Right atrium auricular region (tissue), 2 donors: ENCODE results near the gene RBM23. TPM values are rescaled to one million over a fixed set of nuclear protein-coding genes. Genes with fewer than 3 reads are reported as not detected.

ENCODE experiments used
- DNase-seq: peaks from one replicate; pipeline ENCODE4 v3.0.0-alpha.2; 2019; ENCODE audit warnings: low spot score
- H3K27ac ChIP-seq, 2 donors: fragments of 200-600 bp; sonication (generic); 1 replicate in 1 of 2; 2 replicates in 1 of 2; pipeline ENCODE4 v1.5.1; 2016 to 2019
- H3K27me3 ChIP-seq, 2 donors: fragments of 200-600 bp; sonication (generic); one replicate each; pipeline versions ENCODE4 v1.5.1 to v1.6.0; 2017 to 2019
- H3K36me3 ChIP-seq: fragments of 200-600 bp; sonication (generic); one replicate; pipeline ENCODE4 v1.5.1; 2016
- H3K4me1 ChIP-seq, 2 donors: fragments of 200-600 bp; sonication (generic); one replicate each; pipeline versions ENCODE4 v1.5.1 to v1.6.0; 2017 to 2019
- H3K4me3 ChIP-seq, 2 donors: fragments of 200-600 bp; sonication (generic); 1 replicate in 1 of 2; 2 replicates in 1 of 2; pipeline ENCODE4 v1.5.1; 2017 to 2019; ENCODE audit warnings: mild to moderate bottlenecking in 1 of 2, moderate library complexity in 1 of 2
- H3K9me3 ChIP-seq, 2 donors: fragments of 200-600 bp; sonication (generic); one replicate each; pipeline ENCODE4 v1.5.1; 2019
- total RNA-seq, 2 donors: library from RNA; depleted of rRNA; stranded (reverse); fragments of >200 nt; gene quantifications; one replicate each; pipeline ENCODE4 v1.1.0, GENCODE V29; 2016
- TF ChIP-seq, protein P1 (sequence below), 2 donors: fragments of 200-600 bp; sonication (generic); IDR thresholded peaks; one replicate each; pipeline ENCODE4 v1.5.1; 2019; ENCODE audit warnings: antibody characterized with exemption in 2 of 2

The RBM23 gene
- total RNA-seq, 2 donors from 2014 or later = 76.5 to 774 TPM

DNA sequence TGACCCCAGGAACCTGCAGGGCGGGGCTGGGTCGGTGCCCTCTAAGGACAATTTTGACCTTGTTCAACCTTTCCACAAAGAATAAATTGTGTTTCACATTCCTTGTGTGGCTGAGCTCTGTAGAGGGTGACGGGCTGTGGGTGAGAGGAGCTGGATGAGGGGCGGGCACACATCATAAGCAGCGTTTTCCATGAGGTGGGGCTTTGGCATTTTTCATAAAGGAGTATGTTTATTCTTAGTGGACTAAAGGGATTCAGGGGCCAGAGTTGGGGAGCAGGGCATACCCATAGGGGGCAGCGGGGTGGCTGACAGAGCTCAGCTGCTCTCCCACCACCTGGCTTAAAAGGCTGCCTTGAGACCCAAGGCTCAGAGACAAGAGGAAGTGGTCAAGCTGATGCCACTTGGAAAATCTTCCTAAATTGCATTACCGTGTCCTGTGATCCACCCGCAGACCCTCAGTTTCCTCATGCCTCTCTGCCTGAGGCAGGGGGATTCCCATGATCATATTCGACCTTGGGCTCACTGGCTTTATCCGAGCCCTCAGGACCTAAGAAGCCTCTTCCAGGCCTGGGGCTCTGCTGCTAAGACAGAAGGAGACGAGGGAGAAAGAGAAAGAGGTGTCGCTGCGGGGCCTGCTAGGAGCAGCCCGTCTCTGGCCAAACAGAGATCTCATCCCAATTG is 71.1 kb downstream of the RBM23 start:
- peaks cover 40% of the 10 kb centered on the region for H3K36me3 ChIP-seq
- H3K4me1 ChIP-seq = peaks cover 0 to 64% of the 10 kb centered on the region in 2 donors
- no peak overlapping the region for H3K4me3 ChIP-seq

DNA sequence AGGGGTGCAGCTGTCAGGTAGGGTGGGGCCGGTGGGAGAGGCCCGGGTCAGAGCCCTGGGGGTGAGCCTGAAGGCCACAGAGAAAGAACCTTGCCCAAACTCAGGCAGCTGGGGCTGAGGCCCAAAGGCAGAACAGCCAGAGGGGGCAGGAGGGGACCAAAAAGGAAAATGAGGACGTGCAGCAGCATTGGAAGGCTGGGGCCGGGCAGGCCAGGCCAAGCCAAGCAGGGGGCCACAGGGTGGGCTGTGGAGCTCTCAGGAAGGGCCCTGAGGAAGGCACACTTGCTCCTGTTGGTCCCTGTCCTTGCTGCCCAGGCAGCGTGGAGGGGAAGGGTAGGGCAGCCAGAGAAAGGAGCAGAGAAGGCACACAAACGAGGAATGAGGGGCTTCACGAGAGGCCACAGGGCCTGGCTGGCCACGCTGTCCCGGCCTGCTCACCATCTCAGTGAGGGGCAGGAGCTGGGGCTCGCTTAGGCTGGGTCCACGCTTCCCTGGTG is 72.1 kb downstream of the RBM23 start:
- H3K9me3 ChIP-seq = no peaks in the 10 kb centered on the region
- H3K36me3 ChIP-seq = peaks cover 50% of the 10 kb centered on the region
- no peak overlapping the region for H3K4me3 ChIP-seq
- peak overlapping the region; percentile 45 to 84 for H3K27ac ChIP-seq
- no peaks in the 10 kb centered on the region for H3K27me3 ChIP-seq
- TF ChIP-seq, protein P1, sequence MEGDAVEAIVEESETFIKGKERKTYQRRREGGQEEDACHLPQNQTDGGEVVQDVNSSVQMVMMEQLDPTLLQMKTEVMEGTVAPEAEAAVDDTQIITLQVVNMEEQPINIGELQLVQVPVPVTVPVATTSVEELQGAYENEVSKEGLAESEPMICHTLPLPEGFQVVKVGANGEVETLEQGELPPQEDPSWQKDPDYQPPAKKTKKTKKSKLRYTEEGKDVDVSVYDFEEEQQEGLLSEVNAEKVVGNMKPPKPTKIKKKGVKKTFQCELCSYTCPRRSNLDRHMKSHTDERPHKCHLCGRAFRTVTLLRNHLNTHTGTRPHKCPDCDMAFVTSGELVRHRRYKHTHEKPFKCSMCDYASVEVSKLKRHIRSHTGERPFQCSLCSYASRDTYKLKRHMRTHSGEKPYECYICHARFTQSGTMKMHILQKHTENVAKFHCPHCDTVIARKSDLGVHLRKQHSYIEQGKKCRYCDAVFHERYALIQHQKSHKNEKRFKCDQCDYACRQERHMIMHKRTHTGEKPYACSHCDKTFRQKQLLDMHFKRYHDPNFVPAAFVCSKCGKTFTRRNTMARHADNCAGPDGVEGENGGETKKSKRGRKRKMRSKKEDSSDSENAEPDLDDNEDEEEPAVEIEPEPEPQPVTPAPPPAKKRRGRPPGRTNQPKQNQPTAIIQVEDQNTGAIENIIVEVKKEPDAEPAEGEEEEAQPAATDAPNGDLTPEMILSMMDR (IDR thresholded peaks at IDR 0.05) = no peak
- no peak for DNase-seq
- peaks cover 0 to 61% of the 10 kb centered on the region in 2 donors for H3K4me1 ChIP-seq

More for the DNA sequence above, 71.1 kb downstream of the RBM23 start:
- Histone ChIP-seq H3K9me3 (no peaks in the 10 kb centered on the region), H3K27ac (peak overlapping the region; percentile 72 to 84), H3K27me3 (no peaks in the 10 kb centered on the region)
- DNase-seq = no peak
- TF ChIP-seq, protein P1 (IDR thresholded peaks at IDR 0.05) = no peak

GRCh38 chr14:22845821-22846625 is 72.9 kb downstream of the RBM23 start:
- peaks cover 58% of the 10 kb centered on the region for H3K36me3 ChIP-seq
- H3K4me3 ChIP-seq = no peak overlapping the region
- no peak for DNase-seq
- H3K27ac ChIP-seq = no peak overlapping the region
- peaks cover 0 to 52% of the 10 kb centered on the region in 2 donors for H3K4me1 ChIP-seq
- H3K9me3 ChIP-seq = no peaks in the 10 kb centered on the region
- no peaks in the 10 kb centered on the region for H3K27me3 ChIP-seq
- TF ChIP-seq, protein P1 (IDR thresholded peaks at IDR 0.05) = no peak

DNA sequence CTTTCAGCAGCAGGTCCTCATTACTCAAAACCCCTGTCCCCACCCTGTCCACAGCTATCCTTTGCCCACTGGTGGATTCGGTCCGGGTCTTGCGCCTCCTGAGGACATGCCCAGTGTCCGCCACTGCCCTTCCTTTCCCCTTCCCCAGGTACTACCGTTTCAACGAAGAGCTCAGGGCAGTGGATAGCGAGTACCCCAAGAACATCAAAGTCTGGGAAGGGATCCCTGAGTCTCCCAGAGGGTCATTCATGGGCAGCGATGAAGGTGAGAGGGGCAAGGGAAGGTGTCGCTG is 73.9 kb downstream of the RBM23 start:
- Histone ChIP-seq H3K27ac (no peak overlapping the region), H3K27me3 (no peaks in the 10 kb centered on the region), H3K4me3 (no peak overlapping the region), H3K36me3 (peaks cover 58% of the 10 kb centered on the region), H3K9me3 (no peaks in the 10 kb centered on the region), H3K4me1 (peaks cover 0 to 43% of the 10 kb centered on the region in 2 donors)
- DNase-seq = no peak
- TF ChIP-seq, protein P1 (IDR thresholded peaks at IDR 0.05) = no peak

GRCh38 chr14:22844221-22845102 is 74.5 kb downstream of the RBM23 start:
- Histone ChIP-seq H3K27me3 (no peaks in the 10 kb centered on the region), H3K4me1 (peaks cover 0 to 38% of the 10 kb centered on the region in 2 donors), H3K9me3 (no peaks in the 10 kb centered on the region), H3K36me3 (peaks cover 58% of the 10 kb centered on the region), H3K4me3 (no peak overlapping the region), H3K27ac (no peak overlapping the region)
- TF ChIP-seq, protein P1 (IDR thresholded peaks at IDR 0.05) = no peak
- DNase-seq = no peak

Other genes with a start within 250 kb of the RBM23 start
- gene OXA1L, start 152.5 kb downstream of the RBM23 start, total RNA-seq = 10 to 100 TPM; 93.0 to 96.1 TPM
- 10 to 100 TPM in 1 of 2 donors, 1 to 10 TPM in 1; 9.9 to 28.5 TPM for gene SLC7A7, start 103.7 kb downstream of the RBM23 start, total RNA-seq
- gene MRPL52, start 89.3 kb downstream of the RBM23 start, total RNA-seq = 100 to 1,000 TPM in 1 of 2 donors, 10 to 100 TPM in 1; 59.4 to 168 TPM
- gene MMP14, start 82.6 kb downstream of the RBM23 start, total RNA-seq = 10 to 100 TPM; 29.1 to 58.0 TPM
- gene LRP10, start 47.4 kb downstream of the RBM23 start, total RNA-seq = 100 to 1,000 TPM in 1 of 2 donors, 10 to 100 TPM in 1; 54.2 to 144 TPM
- gene REM2, start 35.9 kb downstream of the RBM23 start, total RNA-seq = not detected
- gene PRMT5, start 10.2 kb upstream of the RBM23 start, total RNA-seq = 10 to 100 TPM; 23.3 to 55.1 TPM
- 10 to 100 TPM; 25.8 to 28.7 TPM for gene HAUS4, start 37.9 kb upstream of the RBM23 start, total RNA-seq
- gene AJUBA, start 63.4 kb upstream of the RBM23 start, total RNA-seq = 10 to 100 TPM in 1 of 2 donors, 1 to 10 TPM in 1; 5.8 to 24.6 TPM
- gene C14orf93, start 91.0 kb upstream of the RBM23 start, total RNA-seq = 1 to 10 TPM; 5.0 to 6.8 TPM
- gene PSMB5, start 115.8 kb upstream of the RBM23 start, total RNA-seq = 100 to 1,000 TPM; 105 to 122 TPM
- not detected for gene PSMB11, start 123.1 kb upstream of the RBM23 start, total RNA-seq
- gene CDH24, start 138.4 kb upstream of the RBM23 start, total RNA-seq = 1 to 10 TPM; 1.3 to 1.4 TPM
- gene ACIN1, start 176.0 kb upstream of the RBM23 start, total RNA-seq = 10 to 100 TPM; 53.9 to 55.3 TPM
- gene C14orf119, start 176.4 kb upstream of the RBM23 start, total RNA-seq = 10 to 100 TPM; 13.5 to 23.7 TPM
- not detected for gene CIROP, start 185.8 kb upstream of the RBM23 start, total RNA-seq
- gene CEBPE, start 200.1 kb upstream of the RBM23 start, total RNA-seq = not detected